HL-60 (cell line): ENCODE measurements around the gene BAZ1A.

Experiments
- DNase-seq, 2 experiments: peaks; one replicate each; pipeline ENCODE4 v3.0.0-alpha.2; 2010 to 2020; ENCODE audit warnings: low read depth in 1 of 2, low spot score in 1 of 2
- H3K27ac ChIP-seq: fragments of 250-450 bp; sonication (Bioruptor Pico); replicated peaks from 2 replicates; pipeline ENCODE4 v1.5.1; 2020; ENCODE audit warnings: mild to moderate bottlenecking, moderate library complexity
- H3K27me3 ChIP-seq: fragments of 250-450 bp; sonication (Bioruptor Pico); 2 replicates; pipeline ENCODE4 v1.5.1; 2021; ENCODE audit warnings: mild to moderate bottlenecking, moderate library complexity; ENCODE audit not compliant: insufficient read depth, poor library complexity, severe bottlenecking
- H3K4me3 ChIP-seq: replicated peaks from 2 replicates; pipeline ENCODE4 v1.5.1; 2011; ENCODE audit warnings: mild to moderate bottlenecking, control low read depth, low read length; ENCODE audit not compliant: insufficient read depth
- GABPA ChIP-seq: IDR thresholded peaks from 2 replicates; pipeline ENCODE4 v1.6.1; 2012; ENCODE audit warnings: low read depth
- POLR2AphosphoS5 ChIP-seq: IDR thresholded peaks from 2 replicates; pipeline ENCODE4 v1.6.1; 2012; ENCODE audit warnings: low read depth
- SPI1 ChIP-seq: IDR thresholded peaks from 2 replicates; pipeline ENCODE4 v1.6.1; 2012; ENCODE audit warnings: low read depth, mild to moderate bottlenecking, borderline replicate concordance
- TF ChIP-seq, protein P1 (sequence below): IDR thresholded peaks from 2 replicates; pipeline ENCODE4 v1.6.1; 2012; ENCODE audit warnings: low read depth; ENCODE audit not compliant: insufficient replicate concordance
- TF ChIP-seq, protein P2 (sequence below): IDR thresholded peaks from one replicate; pipeline ENCODE4 v1.5.1; 2011; ENCODE audit warnings: low read length, control low read depth, inconsistent platforms; ENCODE audit not compliant: insufficient read depth

Gene BAZ1A

DNA sequence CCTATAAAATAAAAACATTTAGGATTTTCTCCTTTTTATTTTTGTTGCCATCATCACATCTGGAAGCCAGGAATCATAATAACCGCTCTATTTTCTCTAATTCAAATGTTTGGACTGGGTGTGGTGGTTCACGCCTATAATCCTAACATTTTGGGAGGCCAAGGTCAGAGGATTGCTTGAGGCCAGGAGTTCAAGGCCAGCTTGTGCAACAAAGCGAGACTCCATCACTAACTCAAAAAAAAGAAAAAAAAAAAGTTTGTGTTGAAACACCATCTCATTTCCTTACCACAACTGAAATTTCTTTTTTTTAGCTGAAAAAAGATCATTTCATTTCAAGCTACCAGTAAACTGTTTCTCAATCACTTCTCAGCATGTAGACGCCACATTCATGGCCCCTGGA is 8.8 kb upstream of the BAZ1A start:
- H3K27me3 ChIP-seq, result no peaks in the 10 kb centered on the region
- no peak overlapping the region for H3K4me3 ChIP-seq
- TF ChIP-seq, protein P1, sequence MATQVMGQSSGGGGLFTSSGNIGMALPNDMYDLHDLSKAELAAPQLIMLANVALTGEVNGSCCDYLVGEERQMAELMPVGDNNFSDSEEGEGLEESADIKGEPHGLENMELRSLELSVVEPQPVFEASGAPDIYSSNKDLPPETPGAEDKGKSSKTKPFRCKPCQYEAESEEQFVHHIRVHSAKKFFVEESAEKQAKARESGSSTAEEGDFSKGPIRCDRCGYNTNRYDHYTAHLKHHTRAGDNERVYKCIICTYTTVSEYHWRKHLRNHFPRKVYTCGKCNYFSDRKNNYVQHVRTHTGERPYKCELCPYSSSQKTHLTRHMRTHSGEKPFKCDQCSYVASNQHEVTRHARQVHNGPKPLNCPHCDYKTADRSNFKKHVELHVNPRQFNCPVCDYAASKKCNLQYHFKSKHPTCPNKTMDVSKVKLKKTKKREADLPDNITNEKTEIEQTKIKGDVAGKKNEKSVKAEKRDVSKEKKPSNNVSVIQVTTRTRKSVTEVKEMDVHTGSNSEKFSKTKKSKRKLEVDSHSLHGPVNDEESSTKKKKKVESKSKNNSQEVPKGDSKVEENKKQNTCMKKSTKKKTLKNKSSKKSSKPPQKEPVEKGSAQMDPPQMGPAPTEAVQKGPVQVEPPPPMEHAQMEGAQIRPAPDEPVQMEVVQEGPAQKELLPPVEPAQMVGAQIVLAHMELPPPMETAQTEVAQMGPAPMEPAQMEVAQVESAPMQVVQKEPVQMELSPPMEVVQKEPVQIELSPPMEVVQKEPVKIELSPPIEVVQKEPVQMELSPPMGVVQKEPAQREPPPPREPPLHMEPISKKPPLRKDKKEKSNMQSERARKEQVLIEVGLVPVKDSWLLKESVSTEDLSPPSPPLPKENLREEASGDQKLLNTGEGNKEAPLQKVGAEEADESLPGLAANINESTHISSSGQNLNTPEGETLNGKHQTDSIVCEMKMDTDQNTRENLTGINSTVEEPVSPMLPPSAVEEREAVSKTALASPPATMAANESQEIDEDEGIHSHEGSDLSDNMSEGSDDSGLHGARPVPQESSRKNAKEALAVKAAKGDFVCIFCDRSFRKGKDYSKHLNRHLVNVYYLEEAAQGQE, result no peak
- no peak for TF ChIP-seq POLR2AphosphoS5
- TF ChIP-seq, protein P2, sequence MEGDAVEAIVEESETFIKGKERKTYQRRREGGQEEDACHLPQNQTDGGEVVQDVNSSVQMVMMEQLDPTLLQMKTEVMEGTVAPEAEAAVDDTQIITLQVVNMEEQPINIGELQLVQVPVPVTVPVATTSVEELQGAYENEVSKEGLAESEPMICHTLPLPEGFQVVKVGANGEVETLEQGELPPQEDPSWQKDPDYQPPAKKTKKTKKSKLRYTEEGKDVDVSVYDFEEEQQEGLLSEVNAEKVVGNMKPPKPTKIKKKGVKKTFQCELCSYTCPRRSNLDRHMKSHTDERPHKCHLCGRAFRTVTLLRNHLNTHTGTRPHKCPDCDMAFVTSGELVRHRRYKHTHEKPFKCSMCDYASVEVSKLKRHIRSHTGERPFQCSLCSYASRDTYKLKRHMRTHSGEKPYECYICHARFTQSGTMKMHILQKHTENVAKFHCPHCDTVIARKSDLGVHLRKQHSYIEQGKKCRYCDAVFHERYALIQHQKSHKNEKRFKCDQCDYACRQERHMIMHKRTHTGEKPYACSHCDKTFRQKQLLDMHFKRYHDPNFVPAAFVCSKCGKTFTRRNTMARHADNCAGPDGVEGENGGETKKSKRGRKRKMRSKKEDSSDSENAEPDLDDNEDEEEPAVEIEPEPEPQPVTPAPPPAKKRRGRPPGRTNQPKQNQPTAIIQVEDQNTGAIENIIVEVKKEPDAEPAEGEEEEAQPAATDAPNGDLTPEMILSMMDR, result no peak
- TF ChIP-seq GABPA, result no peak
- peak in 1 of 2 experiments; percentile 25 for DNase-seq
- peak overlapping the region; percentile 71 for H3K27ac ChIP-seq

DNA sequence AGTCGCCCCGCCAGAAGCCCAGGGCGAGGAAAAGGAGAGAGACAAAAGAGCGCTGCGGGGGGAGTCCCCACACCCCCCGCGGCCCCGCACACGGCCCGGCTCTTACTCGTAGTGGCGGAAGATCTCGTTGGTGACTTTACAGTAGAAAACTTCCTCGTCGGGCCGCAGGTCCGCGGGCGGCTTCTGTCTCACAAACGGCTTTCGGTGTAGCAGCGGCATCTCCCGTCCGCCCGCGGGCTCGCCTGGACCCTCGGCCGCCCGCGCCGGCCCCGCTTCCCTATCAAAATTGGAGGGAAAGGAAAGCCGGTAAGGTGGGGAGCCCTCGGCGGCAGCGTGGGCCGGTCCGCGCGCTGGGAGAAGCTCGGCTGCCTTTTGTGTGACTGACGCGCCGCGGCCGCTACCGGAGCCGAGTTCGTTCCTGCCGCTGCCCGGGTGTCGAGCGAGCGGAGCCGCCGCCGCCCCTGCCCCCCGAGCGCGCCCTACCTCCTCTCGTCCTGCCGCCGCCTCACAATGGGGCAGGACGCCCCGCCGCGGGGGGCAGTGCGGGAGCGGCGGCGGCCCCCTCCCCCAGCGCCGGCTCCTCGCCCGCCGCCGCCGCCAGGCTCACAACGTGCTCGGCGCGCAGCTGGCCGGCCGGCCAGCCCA is 652 bp downstream of the BAZ1A start:
- Histone ChIP-seq H3K27ac (peak overlapping the region; percentile 96), H3K4me3 (peak overlapping the region; percentile 85), H3K27me3 (no peaks in the 10 kb centered on the region)
- DNase-seq, result peak in 1 of 2 experiments; percentile 50
- no peak for TF ChIP-seq GABPA
- TF ChIP-seq, protein P2, result no peak
- TF ChIP-seq POLR2AphosphoS5, result 0 out of 2 replicates have a peak, but pooled peaks have one; percentile 2

DNA sequence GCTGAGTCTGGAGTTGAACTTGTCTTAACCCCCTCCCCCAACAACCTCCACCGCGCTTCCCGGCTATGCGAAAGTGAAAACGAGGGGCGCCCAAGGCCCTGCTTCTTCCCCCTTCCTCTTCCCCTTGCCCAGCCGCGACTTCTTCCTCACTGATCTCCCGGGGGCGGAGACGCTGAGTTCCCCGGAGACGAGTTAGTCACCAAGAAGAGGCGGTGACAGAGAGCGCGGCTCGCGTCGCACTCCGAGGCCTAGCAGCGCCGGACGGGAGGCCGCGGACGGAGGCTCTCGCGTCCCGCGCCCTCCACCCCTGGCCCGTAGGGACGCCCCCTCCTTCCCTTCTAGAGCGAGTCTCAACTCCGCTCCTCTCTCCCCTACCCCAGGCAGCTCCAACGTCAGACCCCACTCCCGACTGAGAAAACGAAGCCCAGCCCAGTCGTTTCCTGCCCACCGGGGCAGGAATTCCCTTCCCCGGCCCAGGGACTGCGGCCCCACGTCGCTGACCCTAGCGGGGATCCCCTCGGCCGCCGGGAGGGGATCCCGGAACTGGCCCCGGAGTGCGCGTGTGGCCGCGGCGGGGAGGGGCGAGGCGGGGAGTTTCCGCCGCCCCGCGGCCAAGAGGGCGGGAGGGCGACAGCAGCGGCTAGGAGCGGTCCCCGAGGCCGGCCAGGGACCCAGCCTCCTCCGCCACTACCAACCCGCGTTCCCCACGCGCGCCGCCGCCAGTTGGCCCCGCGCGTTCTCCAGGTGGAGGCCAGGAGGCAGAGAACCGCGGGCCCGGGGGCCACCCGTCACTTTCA is 1.4 kb downstream of the BAZ1A start:
- H3K27ac ChIP-seq, result peak overlapping the region; percentile 96

DNA sequence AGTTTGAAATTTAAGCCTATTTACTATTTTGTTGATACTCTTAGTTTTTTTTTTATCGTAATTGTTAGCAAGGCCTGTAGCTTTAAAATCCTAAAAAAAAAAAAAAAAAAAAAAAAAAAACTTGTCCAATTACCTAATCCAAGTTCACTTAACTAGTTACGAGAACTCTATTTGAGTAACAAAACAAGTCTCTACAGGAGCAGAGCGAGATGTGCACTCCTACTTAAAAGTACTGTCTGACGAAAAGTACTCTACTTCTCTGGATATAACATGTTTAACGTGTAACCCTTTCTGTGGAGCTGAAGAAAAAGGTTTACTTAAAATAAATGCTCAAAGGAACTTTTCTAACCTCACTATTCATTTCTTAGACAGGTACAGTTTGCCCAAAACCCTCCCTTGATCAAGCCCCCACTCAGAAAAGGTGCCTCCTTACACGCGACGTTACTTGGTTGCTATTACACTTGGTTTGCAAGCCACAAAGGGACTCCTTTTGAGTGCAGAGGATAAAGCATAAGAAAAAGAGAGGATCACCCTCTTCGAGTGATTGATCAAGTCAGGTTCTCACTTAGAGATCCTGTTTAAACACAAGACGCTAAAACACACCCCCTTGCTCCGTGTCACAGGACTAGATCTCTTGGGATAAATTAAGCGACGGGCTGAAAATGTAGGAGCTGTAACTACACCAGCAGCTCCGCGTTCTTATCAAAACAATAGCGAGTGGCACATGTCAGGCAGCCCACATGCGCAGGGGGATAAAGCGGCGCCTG is 2.2 kb downstream of the BAZ1A start:
- no peaks in the 10 kb centered on the region for H3K27me3 ChIP-seq
- peak overlapping the region; percentile 85 for H3K4me3 ChIP-seq
- TF ChIP-seq, protein P1, result peak; percentile 47
- no peak for TF ChIP-seq SPI1
- peak overlapping the region; percentile 96 for H3K27ac ChIP-seq
- no peak for DNase-seq

More for the DNA sequence above, 1.4 kb downstream of the BAZ1A start:
- peak; percentile 78 to 96 for DNase-seq
- H3K4me3 ChIP-seq, result peak overlapping the region; percentile 85
- H3K27me3 ChIP-seq, result no peaks in the 10 kb centered on the region
- TF ChIP-seq SPI1 (peak; percentile 77; the same call in 1 of the 2 replicates), POLR2AphosphoS5 (peak; percentile 85), GABPA (peak; percentile 59)
- TF ChIP-seq, protein P2, result no peak
